Measurements from ENCODE around the gene BMP6. TPM values are rescaled to one million over a fixed set of nuclear protein-coding genes. Genes with fewer than 3 reads are reported as not detected.
"Not testable (repeated sequence)": the region's sequence is repeated elsewhere in the genome, so short reads cannot be mapped to it uniquely, and the experiment has no call there.

The BMP6 gene
- total and polyA plus RNA-seq, 7 donors = 0.64 to 5.3 (median 2.2) TPM; not detected in 2

DNA sequence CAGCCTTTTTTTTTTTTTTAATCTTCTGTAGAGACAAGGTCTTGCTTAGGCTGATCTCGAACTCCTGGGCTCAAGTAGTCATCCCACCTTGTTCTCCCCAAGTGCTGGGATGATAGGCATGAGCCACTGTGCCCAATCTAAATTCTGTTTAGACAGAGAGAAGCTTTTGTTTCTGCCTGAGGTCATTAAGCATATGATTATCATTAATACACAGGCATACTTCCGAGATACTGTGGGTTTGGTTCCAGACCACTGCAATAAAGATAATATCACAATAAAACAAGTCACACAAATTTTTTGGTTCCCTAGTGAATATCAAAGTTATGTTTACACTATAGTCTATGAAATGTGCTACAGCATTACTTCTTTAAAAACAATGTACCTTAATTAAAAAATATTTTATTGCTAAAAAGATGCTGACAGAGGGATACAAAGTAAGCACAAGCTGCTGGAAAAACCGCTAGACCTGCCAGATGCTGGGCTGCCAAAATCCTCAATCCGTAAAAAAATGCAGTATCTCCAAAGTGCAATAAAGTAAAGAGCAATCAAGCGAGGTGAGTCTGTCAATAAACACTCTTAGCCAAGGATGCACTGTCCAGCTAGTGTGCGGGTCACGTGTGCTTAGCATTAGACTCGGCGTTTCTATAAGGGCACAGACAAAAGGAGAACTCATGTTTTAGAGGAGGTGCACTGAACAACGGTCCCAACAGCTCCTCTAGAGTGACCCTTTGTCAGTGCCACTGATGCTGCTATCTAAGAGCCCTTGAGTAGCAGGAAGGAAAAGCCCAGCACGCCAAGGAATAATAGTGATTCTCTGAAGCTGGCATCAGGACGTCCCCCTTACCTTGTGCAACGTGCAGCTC lies 168.6 kb downstream of the BMP6 start:
- TF ChIP-seq EP300 (IDR thresholded peaks at IDR 0.05) = no peak
- TF ChIP-seq POLR2A (IDR thresholded peaks at IDR 0.05) = no peak
- TF ChIP-seq, protein P1, sequence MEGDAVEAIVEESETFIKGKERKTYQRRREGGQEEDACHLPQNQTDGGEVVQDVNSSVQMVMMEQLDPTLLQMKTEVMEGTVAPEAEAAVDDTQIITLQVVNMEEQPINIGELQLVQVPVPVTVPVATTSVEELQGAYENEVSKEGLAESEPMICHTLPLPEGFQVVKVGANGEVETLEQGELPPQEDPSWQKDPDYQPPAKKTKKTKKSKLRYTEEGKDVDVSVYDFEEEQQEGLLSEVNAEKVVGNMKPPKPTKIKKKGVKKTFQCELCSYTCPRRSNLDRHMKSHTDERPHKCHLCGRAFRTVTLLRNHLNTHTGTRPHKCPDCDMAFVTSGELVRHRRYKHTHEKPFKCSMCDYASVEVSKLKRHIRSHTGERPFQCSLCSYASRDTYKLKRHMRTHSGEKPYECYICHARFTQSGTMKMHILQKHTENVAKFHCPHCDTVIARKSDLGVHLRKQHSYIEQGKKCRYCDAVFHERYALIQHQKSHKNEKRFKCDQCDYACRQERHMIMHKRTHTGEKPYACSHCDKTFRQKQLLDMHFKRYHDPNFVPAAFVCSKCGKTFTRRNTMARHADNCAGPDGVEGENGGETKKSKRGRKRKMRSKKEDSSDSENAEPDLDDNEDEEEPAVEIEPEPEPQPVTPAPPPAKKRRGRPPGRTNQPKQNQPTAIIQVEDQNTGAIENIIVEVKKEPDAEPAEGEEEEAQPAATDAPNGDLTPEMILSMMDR (IDR thresholded peaks at IDR 0.05) = no peak
- TF ChIP-seq POLR2AphosphoS5 (IDR thresholded peaks at IDR 0.05) = no peak
- H3K36me3 ChIP-seq = peaks cover 8 to 97% (median 54%) of the 10 kb centered on the region in 4 donors

DNA sequence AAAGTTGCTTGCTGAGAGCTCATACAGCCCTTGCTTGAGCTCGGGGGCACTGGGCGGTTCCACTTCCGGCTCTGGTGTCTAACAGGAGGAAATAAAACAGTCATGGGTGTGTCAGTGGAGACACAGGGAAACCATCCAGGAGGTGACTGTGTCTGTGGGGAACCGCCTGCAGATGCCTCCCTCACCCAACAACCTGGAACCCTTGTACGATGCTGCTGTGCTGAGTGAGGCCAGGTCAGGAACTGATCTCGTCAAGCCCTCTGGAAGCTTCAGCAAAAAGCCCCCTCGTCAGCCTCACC lies 169.2 kb downstream of the BMP6 start:
- Histone ChIP-seq H3K9me3 (no peaks in the 10 kb centered on the region), H3K27ac (no peak overlapping the region), H3K4me1 (no peaks in the 10 kb centered on the region), H3K36me3 (peaks cover 8 to 97% (median 51%) of the 10 kb centered on the region in 4 donors), H3K4me3 (no peak overlapping the region), H3K27me3 (no peaks in the 10 kb centered on the region)
- 41 to 75% methylated on average over 7 of the region's 7 CpGs for WGBS, 2 donors
- TF ChIP-seq EP300 (IDR thresholded peaks at IDR 0.05) (no peak), POLR2A (IDR thresholded peaks at IDR 0.05) (no peak), POLR2AphosphoS5 (IDR thresholded peaks at IDR 0.05) (no peak)
- TF ChIP-seq, protein P1 (IDR thresholded peaks at IDR 0.05) = no peak
- DNase-seq = no peak
- intact Hi-C loops (cut with DNase I) = no loop called here

More for the DNA sequence above, 168.6 kb downstream of the BMP6 start:
- no peaks in the 10 kb centered on the region for H3K27me3 ChIP-seq
- no peaks in the 10 kb centered on the region for H3K4me1 ChIP-seq
- H3K4me3 ChIP-seq = no peak overlapping the region
- H3K9me3 ChIP-seq = no peaks in the 10 kb centered on the region
- DNase-seq = no peak
- intact Hi-C loops (cut with DNase I) = no loop called here
- no peak overlapping the region for H3K27ac ChIP-seq
- 41 to 79% methylated on average over 13 of the region's 13 CpGs for WGBS, 2 donors

DNA sequence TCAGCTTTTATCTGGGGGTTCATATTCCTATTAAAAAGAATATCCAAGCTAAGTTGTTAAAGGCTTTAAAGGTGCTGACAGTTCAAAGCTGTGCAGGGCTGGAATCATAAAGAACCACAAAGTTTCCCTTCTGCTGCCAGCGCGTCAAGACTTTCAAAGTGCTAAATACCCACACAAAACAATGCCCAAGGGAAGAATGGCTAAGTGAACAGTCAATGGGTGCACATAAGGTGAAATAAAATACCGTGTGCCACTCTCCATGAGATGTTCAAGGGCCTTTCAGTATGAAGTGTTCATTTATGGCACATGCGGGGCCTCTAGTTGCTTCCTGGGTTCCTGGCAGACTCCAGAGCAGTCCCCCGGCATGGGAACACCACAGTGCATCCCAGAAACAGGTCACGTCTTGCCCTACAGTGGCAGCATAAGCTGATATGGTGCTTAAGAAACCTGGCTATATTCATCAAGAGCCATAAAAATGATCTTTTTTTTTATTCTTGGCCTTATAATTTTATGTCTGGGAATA lies 170.6 kb downstream of the BMP6 start:
- Histone ChIP-seq H3K27me3 (no peaks in the 10 kb centered on the region), H3K4me3 (no peak overlapping the region), H3K9me3 (no peaks in the 10 kb centered on the region), H3K36me3 (peaks cover 14 to 96% (median 38%) of the 10 kb centered on the region in 4 donors), H3K4me1 (no peaks in the 10 kb centered on the region), H3K27ac (no peak overlapping the region)
- peak; percentile 21 for DNase-seq
- intact Hi-C loops (cut with DNase I) = no loop called here
- no peak for TF ChIP-seq POLR2AphosphoS5 (IDR thresholded peaks at IDR 0.05)
- no peak for TF ChIP-seq EP300 (IDR thresholded peaks at IDR 0.05)
- TF ChIP-seq POLR2A (IDR thresholded peaks at IDR 0.05) = no peak
- TF ChIP-seq, protein P1 (IDR thresholded peaks at IDR 0.05) = no peak
- WGBS, 2 donors = 91 to 92% methylated on average over 6 of the region's 6 CpGs

DNA sequence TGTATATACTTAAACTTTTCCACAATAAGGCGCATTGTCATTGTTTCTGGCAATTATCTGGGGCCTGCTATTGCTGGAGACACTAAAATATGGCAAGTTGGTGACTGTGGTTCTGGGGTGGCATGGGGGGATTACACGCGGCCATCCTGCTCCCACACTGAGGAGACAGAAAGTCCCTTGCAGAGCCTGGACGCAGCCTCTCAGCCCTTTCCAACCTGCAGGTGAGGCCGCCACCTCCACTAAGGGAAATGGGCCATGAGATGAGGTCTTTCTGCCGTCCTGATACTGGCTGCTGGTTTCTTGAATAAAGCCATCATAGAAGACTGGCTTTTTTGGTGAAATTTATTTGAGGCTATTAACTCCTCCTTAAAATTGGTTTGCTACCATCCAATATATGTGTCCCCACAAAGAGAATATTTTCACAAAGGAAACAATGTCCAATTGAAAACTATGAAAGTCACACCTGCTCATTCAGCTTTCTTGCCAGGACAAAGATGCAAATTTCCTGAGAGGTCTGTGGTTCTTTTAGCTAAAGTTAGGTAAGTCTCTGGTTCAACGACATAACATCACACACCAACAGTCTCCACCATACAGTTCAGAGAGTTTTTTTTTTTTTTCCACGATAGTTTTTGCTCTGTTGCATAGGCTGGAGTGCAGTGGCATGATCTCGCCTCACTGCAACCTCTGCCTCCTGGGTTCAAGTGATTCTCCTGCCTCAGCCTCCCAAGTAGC lies 171.7 kb downstream of the BMP6 start:
- WGBS, 2 donors = 90 to 93% methylated on average over 9 of the region's 9 CpGs
- Histone ChIP-seq H3K27ac (no peak overlapping the region), H3K9me3 (no peaks in the 10 kb centered on the region), H3K4me3 (no peak overlapping the region), H3K4me1 (no peaks in the 10 kb centered on the region), H3K27me3 (no peaks in the 10 kb centered on the region), H3K36me3 (peaks cover 14 to 96% (median 41%) of the 10 kb centered on the region in 4 donors)
- no peak for TF ChIP-seq EP300 (IDR thresholded peaks at IDR 0.05)
- no peak for TF ChIP-seq POLR2A (IDR thresholded peaks at IDR 0.05)
- no peak for TF ChIP-seq POLR2AphosphoS5 (IDR thresholded peaks at IDR 0.05)
- TF ChIP-seq, protein P1 (IDR thresholded peaks at IDR 0.05) = no peak
- intact Hi-C loops (cut with DNase I) = no loop called here
- peak; percentile 15 for DNase-seq

DNA sequence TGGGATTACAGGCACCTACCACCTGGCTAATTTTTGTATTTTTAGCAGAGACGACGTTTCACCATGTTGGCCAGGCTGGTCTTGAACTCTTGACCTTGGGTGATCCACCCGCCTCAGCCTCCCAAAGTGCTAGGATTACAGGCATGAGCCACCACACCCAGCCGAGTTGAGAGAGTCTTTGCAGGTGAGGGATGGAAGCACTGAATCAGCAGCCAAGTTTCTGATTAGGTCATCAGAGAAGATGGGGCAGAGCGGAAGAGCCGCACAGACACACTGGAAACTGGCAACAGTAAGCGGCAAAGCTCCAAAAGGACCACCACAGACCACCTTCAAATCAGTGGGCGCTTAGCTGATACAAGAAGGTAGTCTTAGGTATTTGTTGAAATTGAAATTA lies 172.3 kb downstream of the BMP6 start:
- H3K4me1 ChIP-seq; intact Hi-C loops (cut with DNase I); H3K4me3 ChIP-seq; H3K27me3 ChIP-seq; H3K27ac ChIP-seq; H3K9me3 ChIP-seq: not testable (repeated sequence)
- H3K36me3 ChIP-seq = peaks cover 14 to 96% (median 45%) of the 10 kb centered on the region in 4 donors
- peak; percentile 4 for DNase-seq
- whole genome bisulfite sequencing, 2 donors = 82 to 86% methylated on average over 8 of the region's 8 CpGs

Data from sigmoid colon (tissue), 7 donors.